ENCODE measurements around the gene NCF4.

- TF ChIP-seq CTCF (IDR thresholded peaks at IDR 0.05) (no peak), ZFX (IDR thresholded peaks at IDR 0.05; ENCODE audit: borderline replicate concordance) (no peak)
Measured at GRCh38 chr22:36839356-36840073, 21.3 kb upstream of the NCF4 start.

Measured in 22Rv1 (cell line).